Smooth muscle cell (in vitro differentiated cells): ENCODE measurements around the gene MTX1. TPM values are rescaled to one million over a fixed set of nuclear protein-coding genes. Genes with fewer than 3 reads are reported as not detected.

ENCODE experiments used
- DNase-seq: peaks from one replicate; lab custom pipeline; 2025; ENCODE audit not compliant: unreplicated experiment; lab: John Stamatoyannopoulos, UW
- H2AFZ ChIP-seq: fragments of 200-600 bp; sonication (generic); 2 replicates; pipeline ENCODE4 v1.6.0; 2016; ENCODE audit warnings: antibody characterized with exemption, low read depth, mild to moderate bottlenecking
- H3F3A ChIP-seq: fragments of 200-600 bp; sonication (generic); 2 replicates; pipeline ENCODE4 v1.6.0; 2017; ENCODE audit warnings: antibody characterized with exemption, low read depth
- H3K27ac ChIP-seq: fragments of 200-600 bp; sonication (generic); 2 replicates; pipeline ENCODE4 v1.5.1; 2016; ENCODE audit warnings: low read depth, mild to moderate bottlenecking
- H3K27me3 ChIP-seq: fragments of 200-600 bp; sonication (generic); 2 replicates; pipeline ENCODE4 v1.6.1; 2016; ENCODE audit warnings: low read depth, mild to moderate bottlenecking
- H3K36me3 ChIP-seq: fragments of 200-600 bp; sonication (generic); 2 replicates; pipeline ENCODE4 v1.5.1; 2016; ENCODE audit warnings: low read depth
- H3K4me1 ChIP-seq: fragments of 200-600 bp; sonication (generic); 2 replicates; pipeline ENCODE4 v1.5.1; 2016; ENCODE audit warnings: low read depth
- H3K4me2 ChIP-seq: fragments of 200-600 bp; sonication (generic); 2 replicates; pipeline ENCODE4 v1.6.0; 2016; ENCODE audit warnings: mild to moderate bottlenecking
- H3K4me3 ChIP-seq: fragments of 200-600 bp; sonication (generic); 2 replicates; pipeline ENCODE4 v1.5.1; 2016; ENCODE audit warnings: mild to moderate bottlenecking
- H3K79me2 ChIP-seq: fragments of 200-600 bp; sonication (generic); 2 replicates; pipeline ENCODE4 v1.6.0; 2016; ENCODE audit warnings: low read depth, mild to moderate bottlenecking
- H3K9ac ChIP-seq: fragments of 200-600 bp; sonication (generic); 2 replicates; pipeline ENCODE4 v1.6.0; 2016; ENCODE audit warnings: low read depth
- H3K9me3 ChIP-seq: fragments of 200-600 bp; sonication (generic); replicated peaks from 2 replicates; pipeline ENCODE4 v1.5.1; 2016; ENCODE audit warnings: low read depth
- H4K20me1 ChIP-seq: fragments of 200-600 bp; sonication (generic); 2 replicates; pipeline ENCODE4 v1.6.0; 2016; ENCODE audit warnings: low read depth
- CTCF ChIP-seq: fragments of 200-600 bp; sonication (generic); IDR thresholded peaks from 2 replicates; pipeline ENCODE4 v1.5.1; 2017; ENCODE audit warnings: borderline replicate concordance, mild to moderate bottlenecking, antibody characterized with exemption; ENCODE audit not compliant: insufficient read depth, poor library complexity, severe bottlenecking
- WGBS: methylation state at CpG from one replicate; pipeline ENCODE4 v1.1.7; 2016; ENCODE audit warnings: low lambda C conversion rate; 5-methylcytosine and 5-hydroxymethylcytosine counted together
- polyA plus RNA-seq: library from polyadenylated mRNA; unstranded; fragments of >200 nt; fragmentation: Nextera tagmentation; extraction: Ambion mirVana; gene quantifications from 2 replicates; pipeline ENCODE4 v1.2.1, GENCODE V29; 2016
- total RNA-seq: library from RNA; depleted of rRNA; stranded (reverse); fragments of >200 nt; gene quantifications from 2 replicates; pipeline ENCODE4 v1.2.3, GENCODE V29; 2014

MTX1 gene
- total and polyA plus RNA-seq, 2 experiments from 2014 or later = 45.2 to 109 TPM

DNA sequence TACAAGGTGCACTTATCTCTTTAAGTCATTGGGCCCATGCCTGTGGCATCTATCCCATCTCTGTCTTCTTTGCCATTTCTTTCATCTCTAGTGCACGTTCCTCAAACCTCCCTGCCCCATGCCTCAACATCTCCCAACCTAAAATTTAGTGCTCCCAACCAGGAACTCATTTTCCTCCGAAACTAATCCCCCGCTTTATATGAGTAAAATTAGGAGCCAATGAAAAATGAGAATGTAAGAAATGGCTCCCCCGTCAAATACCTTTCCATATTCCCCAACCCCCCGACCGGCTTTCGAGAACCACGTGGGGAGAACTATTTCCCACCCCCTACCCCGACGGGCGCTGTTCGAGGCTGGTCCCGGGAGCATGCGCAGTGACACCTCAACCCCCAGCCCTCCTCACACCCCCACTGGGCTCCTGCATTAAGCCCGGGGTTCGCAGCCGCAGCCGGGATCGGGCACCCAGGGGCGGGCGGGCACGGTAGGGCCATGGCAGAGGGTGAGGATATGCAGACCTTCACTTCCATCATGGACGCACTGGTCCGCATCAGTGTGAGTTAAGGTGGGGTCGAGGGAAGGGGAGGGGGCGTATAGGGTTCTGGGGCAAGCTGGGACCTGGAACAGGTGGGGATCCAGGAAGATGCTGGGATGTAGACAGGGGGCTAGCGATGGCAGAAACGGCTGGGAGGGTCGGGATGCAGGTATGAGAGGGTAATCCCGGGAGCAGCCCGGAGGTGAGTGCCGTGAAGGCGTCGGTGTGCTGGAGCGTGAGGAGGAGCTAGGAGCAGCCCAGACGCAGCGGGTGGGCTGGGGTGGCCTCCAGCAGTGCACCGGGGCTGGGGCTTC, 34.8 kb upstream of the MTX1 start, which contains the start of gene TRIM46:
Gene TRIM46 (plus strand): TSS at position 372 of the 846 bp plus-strand sequence. CDS start 118 bp downstream, at position 490.
- Histone ChIP-seq H2AFZ (peak within 1 kb of the TSS; percentile 79), H3K27me3 (no peaks in the 10 kb centered on the region), H3K4me2 (peak within 1 kb of the TSS; percentile 87), H3K27ac (peak within 1 kb of the TSS; percentile 82), H3K79me2 (peaks cover 16% of the 10 kb centered on the region), H3K9ac (peak within 1 kb of the TSS; percentile 91), H3K4me1 (peaks cover 5% of the 10 kb centered on the region), H3K36me3 (no peaks in the 10 kb centered on the region), H3K9me3 (no peaks in the 10 kb centered on the region), H3F3A (no peaks in the 10 kb centered on the region), H3K4me3 (peak within 1 kb of the TSS; percentile 74), H4K20me1 (no peaks in the 10 kb centered on the region)
- DNase-seq = no peak
- no peak for TF ChIP-seq CTCF
- WGBS = 2% methylated on average over 30 of the region's 38 CpGs

DNA sequence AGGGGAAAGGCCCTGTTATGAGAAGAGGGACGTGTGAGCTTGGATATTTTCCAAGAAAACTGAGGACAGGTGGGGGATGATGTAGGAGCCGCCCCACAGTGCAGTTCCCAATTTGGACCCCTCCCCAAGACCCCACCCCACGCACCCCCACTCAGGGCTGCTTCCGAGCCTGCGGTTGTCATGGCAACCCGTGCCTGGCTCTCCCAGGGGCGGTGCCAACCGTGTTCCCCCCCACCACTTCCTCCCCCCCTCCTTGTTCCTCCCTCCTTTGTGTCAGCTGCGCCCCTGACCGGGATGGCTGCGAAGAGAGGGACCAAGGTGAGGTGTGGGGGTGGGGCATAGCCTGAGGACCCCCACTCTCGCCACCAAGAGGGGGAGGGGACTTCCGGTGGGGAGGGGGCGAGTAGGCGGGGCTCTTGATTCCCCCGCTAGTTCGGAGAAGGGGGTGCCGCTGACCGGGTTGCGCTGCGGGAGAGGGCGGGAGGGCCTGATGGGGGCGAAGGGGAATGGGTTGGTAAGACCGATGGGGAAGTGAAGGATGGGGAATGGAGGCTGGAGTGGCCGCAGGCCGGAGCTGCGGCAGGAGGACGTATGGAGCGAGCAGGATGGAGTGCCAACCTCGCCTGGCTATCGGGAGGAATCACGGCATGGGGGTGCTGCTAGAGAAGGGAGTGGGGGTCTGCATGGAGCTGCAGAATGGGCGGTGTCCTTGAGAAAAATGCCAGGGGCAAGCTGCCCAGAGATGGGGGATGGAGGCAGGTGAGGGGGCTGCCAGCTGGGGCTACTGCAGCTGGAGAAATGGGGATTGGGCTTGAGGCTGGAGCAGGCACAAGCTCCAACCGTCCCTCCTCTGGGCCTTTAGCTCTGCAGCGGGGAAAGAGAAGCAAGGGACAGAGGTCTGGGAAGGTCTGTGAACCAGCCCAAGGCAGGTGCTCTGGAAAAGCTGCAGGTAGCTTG, 33.9 kb upstream of the MTX1 start:
- H3K4me1 ChIP-seq = peaks cover 5% of the 10 kb centered on the region
- no peak for TF ChIP-seq CTCF
- no peaks in the 10 kb centered on the region for H4K20me1 ChIP-seq
- H2AFZ ChIP-seq = no peak overlapping the region
- no peak overlapping the region for H3K27ac ChIP-seq
- H3K4me3 ChIP-seq = peak overlapping the region; percentile 74
- H3K36me3 ChIP-seq = no peaks in the 10 kb centered on the region
- DNase-seq = no peak
- no peaks in the 10 kb centered on the region for H3K9me3 ChIP-seq
- peaks cover 16% of the 10 kb centered on the region for H3K79me2 ChIP-seq
- peak overlapping the region; percentile 87 for H3K4me2 ChIP-seq
- no peaks in the 10 kb centered on the region for H3F3A ChIP-seq
- WGBS = 16% methylated on average over 18 of the region's 35 CpGs
- no peak overlapping the region for H3K9ac ChIP-seq
- no peaks in the 10 kb centered on the region for H3K27me3 ChIP-seq

- Histone ChIP-seq H3K36me3 (no peaks in the 10 kb centered on the region), H3K9ac (no peak overlapping the region), H3K4me3 (no peak overlapping the region), H3K4me2 (no peak overlapping the region), H3K27ac (no peak overlapping the region), H3K79me2 (peaks cover 16% of the 10 kb centered on the region), H3K4me1 (peaks cover 5% of the 10 kb centered on the region), H3F3A (no peaks in the 10 kb centered on the region), H3K9me3 (no peaks in the 10 kb centered on the region), H3K27me3 (no peaks in the 10 kb centered on the region), H2AFZ (no peak overlapping the region), H4K20me1 (no peaks in the 10 kb centered on the region)
- 88% methylated on average over 6 of the region's 12 CpGs for WGBS
- TF ChIP-seq CTCF = no peak
- DNase-seq = no peak
Measured at GRCh38 chr1:155175281-155175926, 33.1 kb upstream of the MTX1 start.
